ENCODE results near the gene AHCY.

Gene AHCY

GRCh38 chr20:34324541-34324940 lies 21.4 kb upstream of the AHCY start:
- no peak for DNase-seq (ENCODE audit: low read depth in 3 of 3)

GRCh38 chr20:34322267-34323105 lies 19.3 kb upstream of the AHCY start:
- no peak for DNase-seq (ENCODE audit: low read depth in 3 of 3)

- DNase-seq (ENCODE audit: low read depth in 3 of 3), result no peak
Measured at GRCh38 chr20:34320861-34321260, 17.7 kb upstream of the AHCY start.

- DNase-seq (ENCODE audit: low read depth in 3 of 3), result no peak
Measured at GRCh38 chr20:34318609-34319443, 15.7 kb upstream of the AHCY start.

- no peak for DNase-seq (ENCODE audit: low read depth in 3 of 3)
Measured at GRCh38 chr20:34316196-34316814, 13.2 kb upstream of the AHCY start.

GRCh38 chr20:34315236-34315635 lies 12.1 kb upstream of the AHCY start:
- no peak for DNase-seq (ENCODE audit: low read depth in 3 of 3)

GRCh38 chr20:34312544-34313217 lies 9.5 kb upstream of the AHCY start:
- peak; percentile 79 to 84 (median 84) for DNase-seq (ENCODE audit: low read depth in 3 of 3)

GRCh38 chr20:34312024-34312460 lies 8.9 kb upstream of the AHCY start:
- no peak for DNase-seq (ENCODE audit: low read depth in 3 of 3)

- DNase-seq (ENCODE audit: low read depth in 3 of 3), result no peak
Measured at GRCh38 chr20:34311118-34312023, 8.2 kb upstream of the AHCY start.

GRCh38 chr20:34310481-34311117 lies 7.4 kb upstream of the AHCY start:
- DNase-seq (ENCODE audit: low read depth in 3 of 3), result no peak

GRCh38 chr20:34309691-34310090 lies 6.5 kb upstream of the AHCY start:
- DNase-seq (ENCODE audit: low read depth in 3 of 3), result no peak

GRCh38 chr20:34305333-34306230 lies 2.4 kb upstream of the AHCY start:
- DNase-seq (ENCODE audit: low read depth in 3 of 3), result no peak

GRCh38 chr20:34302312-34302722 lies 838 bp downstream of the AHCY start:
- DNase-seq (ENCODE audit: low read depth in 3 of 3), result no peak

- DNase-seq (ENCODE audit: low read depth in 3 of 3), result no peak
Measured at GRCh38 chr20:34301587-34302311, 1.4 kb downstream of the AHCY start.

GRCh38 chr20:34300809-34301586 lies 2.2 kb downstream of the AHCY start:
- no peak for DNase-seq (ENCODE audit: low read depth in 3 of 3)

- no peak for DNase-seq (ENCODE audit: low read depth in 3 of 3)
Measured at GRCh38 chr20:34300256-34300806, 2.8 kb downstream of the AHCY start.

- DNase-seq (ENCODE audit: low read depth in 3 of 3), result no peak
Measured at GRCh38 chr20:34299556-34300255, 3.4 kb downstream of the AHCY start.
